ENCODE measurements around the gene AP4M1. TPM values are rescaled to one million over a fixed set of nuclear protein-coding genes. Genes with fewer than 3 reads are reported as not detected.

Gene AP4M1
- total and polyA plus RNA-seq, 10 of the 15 experiments (the other 5 are each of a cell fraction or from before 2014, with no cell fraction given): 0.77 to 16.1 (median 13.0) TPM

DNA sequence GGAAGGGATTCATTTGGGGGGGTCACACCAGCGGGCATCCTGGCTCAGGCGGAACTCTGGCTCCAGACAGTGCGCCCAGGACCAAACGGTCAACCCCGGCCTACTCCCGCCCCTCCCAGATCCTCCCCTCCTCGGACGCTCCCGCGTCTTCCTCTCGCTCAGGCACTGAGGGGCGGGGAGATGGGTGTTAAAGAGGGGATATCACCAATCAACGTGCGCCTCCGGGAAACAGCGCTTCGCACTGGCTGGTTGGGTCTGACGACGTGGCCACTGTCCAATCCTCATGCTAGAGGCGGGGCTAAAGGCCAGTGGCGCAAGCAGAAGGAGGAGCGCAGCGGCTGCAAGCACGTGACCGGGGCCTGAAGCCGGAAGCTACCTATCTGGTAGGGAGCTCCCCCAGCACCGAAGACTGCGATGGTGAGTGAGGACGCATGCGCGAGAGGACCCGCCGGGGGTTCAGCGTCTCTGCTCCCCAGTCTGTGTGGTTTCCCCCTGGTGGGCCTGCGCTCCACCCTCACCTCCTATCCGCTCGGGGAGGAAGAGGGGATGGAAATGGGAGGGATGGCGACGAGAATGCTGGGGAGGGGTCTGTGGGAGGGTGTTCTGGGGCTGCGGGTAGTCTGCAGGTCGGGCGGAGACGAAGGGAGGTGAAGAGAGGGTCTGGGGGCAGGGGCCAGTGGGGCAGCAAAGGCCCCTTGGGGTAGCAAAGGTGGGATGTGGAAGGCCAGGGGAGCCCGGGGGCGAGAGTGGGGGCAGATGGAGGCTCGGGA lies 47.3 kb downstream of the AP4M1 start, which contains the start of gene LAMTOR4:
Gene LAMTOR4 (plus strand): TSS at position 360 of the 770 bp plus-strand sequence. CDS start 55 bp downstream, at position 415.
- Histone ChIP-seq H3K27me3 (replicated peaks in 1 of 2; ENCODE audit: control insufficient read depth in 2 of 2, insufficient read depth in 2 of 2, low read length in 1 of 2) (no peaks in the 10 kb centered on the region), H3K4me3 (peak within 1 kb of the TSS; percentile 99), H3K4me2 (ENCODE audit: control insufficient read depth, insufficient read depth) (peak within 1 kb of the TSS; percentile 88), H4K20me1 (ENCODE audit: control insufficient read depth, insufficient read depth) (no peaks in the 10 kb centered on the region), H3K27ac (ENCODE audit: control insufficient read depth, insufficient read depth) (peak within 1 kb of the TSS; percentile 86), H3K4me1 (ENCODE audit: control insufficient read depth, insufficient read depth, low read length) (peaks cover 5% of the 10 kb centered on the region; the same call in 1 of the 2 replicates), H3K36me3 (ENCODE audit: control insufficient read depth in 2 of 2, insufficient read depth in 2 of 2, low read length in 1 of 2) (peaks cover 0 to under 1% of the 10 kb centered on the region in 2 experiments), H3K79me2 (ENCODE audit: control insufficient read depth, insufficient read depth, low read length) (peaks cover 22% of the 10 kb centered on the region), H3K9ac (ENCODE audit: control insufficient read depth, insufficient read depth, low read length) (peak within 1 kb of the TSS; percentile 92), H3K9me3 (replicated peaks; ENCODE audit: control insufficient read depth, insufficient read depth, low read length) (no peaks in the 10 kb centered on the region), H2AFZ (ENCODE audit: control insufficient read depth, low read depth, low read length) (peak within 1 kb of the TSS; percentile 81)
- no TSS peak for BruUV-seq (replicated peaks)
- WGBS (ENCODE audit: insufficient coverage, insufficient replicate concordance, low lambda C conversion rate, missing lambda C conversion rate): 2% methylated on average over 43 of the region's 46 CpGs
- ATAC-seq: peak; percentile 99
- FAIRE-seq: peak; percentile 99
- CTCF ChIA-PET: interaction anchor here (0.6 to 5.7 kb wide), 14 partner anchors 8 to 544 kb away, joined by 3 to 43 read pairs (median 4); no protein-coding TSS in a partner anchor
- peak; percentile 100 for DNase-seq (ENCODE audit: low read depth, low spot score)
- POLR2A ChIA-PET: interaction anchor here (0.6 to 2.6 kb wide), 20 partner anchors 9 to 682 kb away, joined by 3 to 28 read pairs (median 4); partner anchors contain the start of genes AP4M1, GAL3ST4, GPC2 and MCM7
- in situ Hi-C loops (cut with MboI) (no loop called here), intact Hi-C loops (cut with micrococcal nuclease; ENCODE audit: unreplicated experiment) (loop anchor here (1.0 to 5.0 kb wide), 3 partner anchors 48 to 69 kb away; partner anchors contain the start of genes AP4M1, MCM7 and PVRIG)
- RAD21 ChIA-PET (ENCODE audit: unreplicated experiment): interaction anchor here (0.6 to 2.4 kb wide), 21 partner anchors 9 to 280 kb away, joined by 3 to 17 read pairs (median 4); partner anchors contain the start of genes GAL3ST4, GPC2, PVRIG and ZCWPW1
- SMC1A ChIA-PET (ENCODE audit: uncharacterized antibody, unreplicated experiment): interaction anchor here (0.8 to 2.3 kb wide), 17 partner anchors 12 to 259 kb away, joined by 3 to 12 read pairs (median 3); partner anchors contain the start of genes GPC2 and STAG3
- TF ChIP-seq RAD21 (IDR thresholded peaks at IDR 0.05; ENCODE audit: insufficient read depth, low read depth, low read length) (no peak), JUNB (IDR thresholded peaks at IDR 0.05) (no peak), PAX8 (IDR thresholded peaks at IDR 0.05) (no peak), USF2 (IDR thresholded peaks at IDR 0.05; ENCODE audit: borderline replicate concordance, low read depth, low read length) (peak; percentile 83), NBN (IDR thresholded peaks at IDR 0.05) (peak; percentile 59), NR2C1 (IDR thresholded peaks at IDR 0.05) (no peak), NR2C2 (IDR thresholded peaks at IDR 0.05; ENCODE audit: borderline replicate concordance, control insufficient read depth, insufficient read length, low read depth) (no peak), SUPT20H (IDR thresholded peaks at IDR 0.05; ENCODE audit: borderline replicate concordance, control insufficient read depth, low read depth, low read length) (no peak), SREBF1 (IDR thresholded peaks at IDR 0.05; ENCODE audit: low read length) (no peak), EZH2 (IDR thresholded peaks at IDR 0.05; ENCODE audit: borderline replicate concordance, control insufficient read depth, low read depth, low read length) (no peak), PAX5 (IDR thresholded peaks at IDR 0.05; ENCODE audit: borderline replicate concordance, low read depth, low read length) (0 out of 2 replicates have a peak, but pooled peaks have one; percentile 4)
- TF ChIP-seq, protein P1, sequence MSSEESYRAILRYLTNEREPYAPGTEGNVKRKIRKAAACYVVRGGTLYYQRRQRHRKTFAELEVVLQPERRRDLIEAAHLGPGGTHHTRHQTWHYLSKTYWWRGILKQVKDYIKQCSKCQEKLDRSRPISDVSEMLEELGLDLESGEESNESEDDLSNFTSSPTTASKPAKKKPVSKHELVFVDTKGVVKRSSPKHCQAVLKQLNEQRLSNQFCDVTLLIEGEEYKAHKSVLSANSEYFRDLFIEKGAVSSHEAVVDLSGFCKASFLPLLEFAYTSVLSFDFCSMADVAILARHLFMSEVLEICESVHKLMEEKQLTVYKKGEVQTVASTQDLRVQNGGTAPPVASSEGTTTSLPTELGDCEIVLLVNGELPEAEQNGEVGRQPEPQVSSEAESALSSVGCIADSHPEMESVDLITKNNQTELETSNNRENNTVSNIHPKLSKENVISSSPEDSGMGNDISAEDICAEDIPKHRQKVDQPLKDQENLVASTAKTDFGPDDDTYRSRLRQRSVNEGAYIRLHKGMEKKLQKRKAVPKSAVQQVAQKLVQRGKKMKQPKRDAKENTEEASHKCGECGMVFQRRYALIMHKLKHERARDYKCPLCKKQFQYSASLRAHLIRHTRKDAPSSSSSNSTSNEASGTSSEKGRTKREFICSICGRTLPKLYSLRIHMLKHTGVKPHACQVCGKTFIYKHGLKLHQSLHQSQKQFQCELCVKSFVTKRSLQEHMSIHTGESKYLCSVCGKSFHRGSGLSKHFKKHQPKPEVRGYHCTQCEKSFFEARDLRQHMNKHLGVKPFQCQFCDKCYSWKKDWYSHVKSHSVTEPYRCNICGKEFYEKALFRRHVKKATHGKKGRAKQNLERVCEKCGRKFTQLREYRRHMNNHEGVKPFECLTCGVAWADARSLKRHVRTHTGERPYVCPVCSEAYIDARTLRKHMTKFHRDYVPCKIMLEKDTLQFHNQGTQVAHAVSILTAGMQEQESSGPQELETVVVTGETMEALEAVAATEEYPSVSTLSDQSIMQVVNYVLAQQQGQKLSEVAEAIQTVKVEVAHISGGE (CRISPR knock-in tag; IDR thresholded peaks at IDR 0.05): no peak
- TF ChIP-seq, protein P2, sequence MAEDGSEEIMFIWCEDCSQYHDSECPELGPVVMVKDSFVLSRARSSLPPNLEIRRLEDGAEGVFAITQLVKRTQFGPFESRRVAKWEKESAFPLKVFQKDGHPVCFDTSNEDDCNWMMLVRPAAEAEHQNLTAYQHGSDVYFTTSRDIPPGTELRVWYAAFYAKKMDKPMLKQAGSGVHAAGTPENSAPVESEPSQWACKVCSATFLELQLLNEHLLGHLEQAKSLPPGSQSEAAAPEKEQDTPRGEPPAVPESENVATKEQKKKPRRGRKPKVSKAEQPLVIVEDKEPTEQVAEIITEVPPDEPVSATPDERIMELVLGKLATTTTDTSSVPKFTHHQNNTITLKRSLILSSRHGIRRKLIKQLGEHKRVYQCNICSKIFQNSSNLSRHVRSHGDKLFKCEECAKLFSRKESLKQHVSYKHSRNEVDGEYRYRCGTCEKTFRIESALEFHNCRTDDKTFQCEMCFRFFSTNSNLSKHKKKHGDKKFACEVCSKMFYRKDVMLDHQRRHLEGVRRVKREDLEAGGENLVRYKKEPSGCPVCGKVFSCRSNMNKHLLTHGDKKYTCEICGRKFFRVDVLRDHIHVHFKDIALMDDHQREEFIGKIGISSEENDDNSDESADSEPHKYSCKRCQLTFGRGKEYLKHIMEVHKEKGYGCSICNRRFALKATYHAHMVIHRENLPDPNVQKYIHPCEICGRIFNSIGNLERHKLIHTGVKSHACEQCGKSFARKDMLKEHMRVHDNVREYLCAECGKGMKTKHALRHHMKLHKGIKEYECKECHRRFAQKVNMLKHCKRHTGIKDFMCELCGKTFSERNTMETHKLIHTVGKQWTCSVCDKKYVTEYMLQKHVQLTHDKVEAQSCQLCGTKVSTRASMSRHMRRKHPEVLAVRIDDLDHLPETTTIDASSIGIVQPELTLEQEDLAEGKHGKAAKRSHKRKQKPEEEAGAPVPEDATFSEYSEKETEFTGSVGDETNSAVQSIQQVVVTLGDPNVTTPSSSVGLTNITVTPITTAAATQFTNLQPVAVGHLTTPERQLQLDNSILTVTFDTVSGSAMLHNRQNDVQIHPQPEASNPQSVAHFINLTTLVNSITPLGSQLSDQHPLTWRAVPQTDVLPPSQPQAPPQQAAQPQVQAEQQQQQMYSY (CRISPR knock-in tag; IDR thresholded peaks at IDR 0.05): no peak
